Mucosa of descending colon (tissue), 3 donors: Measurements from ENCODE around the gene TMEM53. TPM values are rescaled to one million over a fixed set of nuclear protein-coding genes. Genes with fewer than 3 reads are reported as not detected.
A peak's percentile ranks its signal among the peaks of the same experiment; 100 is the strongest.

Experiments
- ATAC-seq: fragments of 200-7000 bp; cut with Tn5 transposase; one replicate; pipeline ENCODE4 v1.9.1; 2020; ENCODE audit warnings: mild to moderate bottlenecking, moderate library complexity
- DNase-seq, 3 donors: peaks; one replicate each; pipeline ENCODE4 v3.0.0-alpha.2; 2020
- H3K36me3 ChIP-seq: fragments of 200-600 bp; one replicate; pipeline ENCODE4 v1.8.0; 2021; ENCODE audit warnings: low read depth, mild to moderate bottlenecking
- H3K4me1 ChIP-seq: fragments of 200-600 bp; one replicate; pipeline ENCODE4 v1.8.0; 2021; ENCODE audit warnings: low read depth, mild to moderate bottlenecking
- H3K4me3 ChIP-seq: fragments of 200-600 bp; one replicate; pipeline ENCODE4 v1.8.0; 2021; ENCODE audit warnings: mild to moderate bottlenecking
- H3K9me3 ChIP-seq: fragments of 200-600 bp; one replicate; pipeline ENCODE4 v1.8.0; 2021; ENCODE audit warnings: mild to moderate bottlenecking
- CTCF ChIP-seq: fragments of 200-600 bp; IDR thresholded peaks from one replicate; pipeline ENCODE4 v1.8.0; 2022; ENCODE audit warnings: antibody characterized with exemption, mild to moderate bottlenecking
- intact Hi-C, 2 donors: fragments of 100-400 bp; cut with DNase I in 1 of 2; cut with micrococcal nuclease in 1 of 2; formaldehyde crosslinking; loops; one replicate each; pipeline versions ENCODE4 v1.11.0 to v1.11.1; 2022; cut with DNase I, micrococcal nuclease
- total RNA-seq, 3 donors: library from RNA; stranded (reverse); fragmentation: NEBNext Ultra II Directional in 2 of 3; extraction: Animal tissue kit (Norgen Biotek cat#: 25700) in 2 of 3; gene quantifications; one replicate each; pipeline versions ENCODE4 v1.2.1 to v1.2.4, GENCODE V29; 2021 to 2023
- donor health status: DM: no; HTN: no; CAD: no; lungs with moderate emphysema.
- donor health status: DM: no; HTN: no; CAD: no.
- donor health status: DM: no; HTN: yes; CAD: no.

Gene TMEM53
- total RNA-seq, 3 donors from 2014 or later = 19.3 to 46.0 (median 36.6) TPM

- Histone ChIP-seq H3K4me1 (no peaks in the 10 kb centered on the region), H3K4me3 (no peak overlapping the region), H3K36me3 (no peaks in the 10 kb centered on the region), H3K9me3 (no peaks in the 10 kb centered on the region)
- no peak for ATAC-seq
- no peak for TF ChIP-seq CTCF
- intact Hi-C loops = no loop called here
- DNase-seq = no peak
These were observed 48.9 kb downstream of the TMEM53 start for GRCh38 chr1:44625348-44625747.

GRCh38 chr1:44624268-44624901, 49.9 kb downstream of the TMEM53 start:
- ATAC-seq (no peak), DNase-seq (no peak)
- intact Hi-C loops = no loop called here
- no peak overlapping the region for H3K4me3 ChIP-seq
- H3K36me3 ChIP-seq = no peaks in the 10 kb centered on the region
- H3K9me3 ChIP-seq = no peaks in the 10 kb centered on the region
- no peak for TF ChIP-seq CTCF
- H3K4me1 ChIP-seq = no peaks in the 10 kb centered on the region

GRCh38 chr1:44621841-44622286, 52.4 kb downstream of the TMEM53 start:
- intact Hi-C loops = no loop called here
- DNase-seq (no peak), ATAC-seq (no peak)

GRCh38 chr1:44620072-44620471, 54.2 kb downstream of the TMEM53 start:
- no peak for ATAC-seq
- intact Hi-C loops = no loop called here
- no peaks in the 10 kb centered on the region for H3K36me3 ChIP-seq
- H3K4me3 ChIP-seq = no peak overlapping the region
- no peak for TF ChIP-seq CTCF
- no peak for DNase-seq
- H3K9me3 ChIP-seq = no peaks in the 10 kb centered on the region
- no peaks in the 10 kb centered on the region for H3K4me1 ChIP-seq

More at GRCh38 chr1:44621841-44622286, 52.4 kb downstream of the TMEM53 start:
- Histone ChIP-seq H3K4me3 (no peak overlapping the region), H3K9me3 (no peaks in the 10 kb centered on the region), H3K36me3 (no peaks in the 10 kb centered on the region), H3K4me1 (no peaks in the 10 kb centered on the region)
- TF ChIP-seq CTCF = no peak

- no peaks in the 10 kb centered on the region for H3K36me3 ChIP-seq
- no peaks in the 10 kb centered on the region for H3K4me1 ChIP-seq
- H3K4me3 ChIP-seq = no peak overlapping the region
- intact Hi-C loops = no loop called here
- no peak for DNase-seq
- TF ChIP-seq CTCF = no peak
- H3K9me3 ChIP-seq = no peaks in the 10 kb centered on the region
- peak; percentile 18 for ATAC-seq
These were observed 54.9 kb downstream of the TMEM53 start for GRCh38 chr1:44619261-44619900.
